SK-N-SH (cell line): Measurements from ENCODE around the gene BTRC. TPM values are rescaled to one million over a fixed set of nuclear protein-coding genes. Genes with fewer than 3 reads are reported as not detected.

ENCODE experiments used
- CTCF ChIA-PET: fragments of 300-600, 350-600 bp; formaldehyde crosslinking; extraction: SDS; loops from one replicate; lab custom pipeline; 2021; lab: Yijun Ruan, JAX
- POLR2A ChIA-PET: fragments of 350-600 bp; sonication (Branson Sonifier 250); formaldehyde crosslinking; extraction: SDS; loops from one replicate; lab custom pipeline; 2020; ENCODE audit warnings: antibody characterized with exemption, inconsistent platforms; lab: Yijun Ruan, JAX
- DNase-seq: peaks from one replicate; pipeline ENCODE4 v3.0.0; 2012
- H2AFZ ChIP-seq: fragments of 200-600 bp; sonication (generic); 2 replicates; pipeline ENCODE4 v1.8.1; 2016; ENCODE audit warnings: antibody characterized with exemption, mild to moderate bottlenecking, low read depth
- H3F3A ChIP-seq: fragments of 200-600 bp; sonication (generic); replicated peaks from 2 replicates; pipeline ENCODE3; 2016; ENCODE audit warnings: antibody characterized with exemption, mild to moderate bottlenecking; ENCODE audit not compliant: insufficient read depth
- H3K27ac ChIP-seq, 2 experiments: fragments of 200-500 bp in 1 of 2; fragments of 200-600 bp in 1 of 2; sonication (Bioruptor generic) in 1 of 2; sonication (generic), shearing (Covaris generic) in 1 of 2; 2 replicates each; pipeline versions ENCODE4 v1.5.1 to v1.6.1; 2014 to 2016; ENCODE audit warnings: low read depth in 2 of 2, inconsistent platforms in 1 of 2, low read length in 1 of 2, mild to moderate bottlenecking in 1 of 2, mixed read lengths in 1 of 2
- H3K27me3 ChIP-seq: fragments of 200-600 bp; sonication (generic), shearing (Covaris generic); 2 replicates; pipeline ENCODE4 v1.6.1; 2016; ENCODE audit warnings: mixed run types; ENCODE audit not compliant: insufficient read depth
- H3K36me3 ChIP-seq, 2 experiments: fragments of 200-500 bp in 1 of 2; fragments of 200-600 bp in 1 of 2; sonication (Bioruptor generic) in 1 of 2; sonication (generic) in 1 of 2; replicated peaks in 1 of 2; 2 replicates each; pipeline versions ENCODE3 to v1.5.1; 2014 to 2016; ENCODE audit warnings: low read length in 1 of 2, mild to moderate bottlenecking in 1 of 2; ENCODE audit not compliant: insufficient read depth in 2 of 2, control insufficient read depth in 1 of 2
- H3K4me1 ChIP-seq, 2 experiments: fragments of 200-500 bp in 1 of 2; fragments of 200-600 bp in 1 of 2; sonication (Bioruptor generic) in 1 of 2; sonication (generic), shearing (Covaris generic) in 1 of 2; 2 replicates each; pipeline versions ENCODE4 v1.5.1 to v1.6.1; 2014 to 2016; ENCODE audit warnings: low read depth in 1 of 2, low read length in 1 of 2, mixed run types in 1 of 2; ENCODE audit not compliant: insufficient read depth in 2 of 2, control insufficient read depth in 1 of 2
- H3K4me2 ChIP-seq: fragments of 200-600 bp; sonication (generic), shearing (Covaris generic); 2 replicates; pipeline ENCODE4 v1.6.1; 2017; ENCODE audit warnings: mixed run types
- H3K4me3 ChIP-seq, 2 experiments: fragments of 200-500 bp in 1 of 2; fragments of 200-600 bp in 1 of 2; sonication (Bioruptor generic) in 1 of 2; sonication (generic), shearing (Covaris generic) in 1 of 2; 2 replicates each; pipeline versions ENCODE4 v1.5.1 to v1.8.1; 2014 to 2016; ENCODE audit warnings: low read depth in 2 of 2, inconsistent platforms in 1 of 2, low read length in 1 of 2, mild to moderate bottlenecking in 1 of 2, mixed read lengths in 1 of 2, moderate library complexity in 1 of 2
- H3K79me2 ChIP-seq: fragments of 200-600 bp; sonication (generic); 2 replicates; pipeline ENCODE4 v1.8.1; 2017; ENCODE audit warnings: mild to moderate bottlenecking; ENCODE audit not compliant: insufficient read depth
- H3K9ac ChIP-seq: fragments of 200-600 bp; sonication (generic); 2 replicates; pipeline ENCODE4 v1.6.1; 2017; ENCODE audit warnings: mixed run types
- H3K9me2 ChIP-seq: fragments of 200-600 bp; sonication (generic); 2 replicates; pipeline ENCODE4 v1.6.1; 2017; ENCODE audit warnings: mixed run types
- H3K9me3 ChIP-seq: fragments of 200-600 bp; sonication (generic); 2 replicates; pipeline ENCODE4 v1.6.1; 2017; ENCODE audit warnings: mixed run types, mild to moderate bottlenecking, moderate library complexity
- H4K20me1 ChIP-seq: fragments of 200-600 bp; sonication (generic); 2 replicates; pipeline ENCODE4 v1.6.1; 2017; ENCODE audit warnings: mild to moderate bottlenecking, mixed run types; ENCODE audit not compliant: insufficient read depth
- ELF1 ChIP-seq: IDR thresholded peaks from 2 replicates; pipeline ENCODE4 v1.4.0; 2012
- EP300 ChIP-seq, 2 experiments: IDR thresholded peaks; 2 replicates each; pipeline versions ENCODE4 v1.4.0 to v1.6.1; 2012; ENCODE audit warnings: borderline replicate concordance in 1 of 2, low read depth in 1 of 2, low read length in 1 of 2
- EZH2phosphoT487 ChIP-seq: fragments of 200-600 bp; sonication (generic); IDR thresholded peaks from 2 replicates; pipeline ENCODE4 v1.6.1; 2017; ENCODE audit warnings: low read depth, mixed run types, mild to moderate bottlenecking, antibody characterized with exemption, moderate library complexity, borderline replicate concordance
- GABPA ChIP-seq: IDR thresholded peaks from 2 replicates; pipeline ENCODE4 v1.4.0; 2012; ENCODE audit warnings: low read depth, mild to moderate bottlenecking
- MEF2A ChIP-seq: IDR thresholded peaks from 2 replicates; pipeline ENCODE4 v1.4.0; 2012; ENCODE audit warnings: low read depth, borderline replicate concordance
- MXI1 ChIP-seq: IDR thresholded peaks from 2 replicates; pipeline ENCODE4 v1.6.1; 2012; ENCODE audit warnings: mild to moderate bottlenecking, low read depth, low read length, improper control_type of control experiment
- POLR2AphosphoS5 ChIP-seq: IDR thresholded peaks from 2 replicates; pipeline ENCODE4 v1.6.1; 2012; ENCODE audit warnings: low read depth, low read length
- RAD21 ChIP-seq: IDR thresholded peaks from 2 replicates; pipeline ENCODE4 v1.6.1; 2012; ENCODE audit warnings: mild to moderate bottlenecking, low read length
- RCOR1 ChIP-seq: fragments of 150-350 bp; IDR thresholded peaks from 2 replicates; pipeline ENCODE4 v1.6.1; 2017; ENCODE audit warnings: antibody characterized with exemption, low read length
- RFX5 ChIP-seq: IDR thresholded peaks from 2 replicates; pipeline ENCODE4 v1.6.1; 2012; ENCODE audit warnings: mild to moderate bottlenecking, improper control_type of control experiment, low read length
- SIN3A ChIP-seq: IDR thresholded peaks from 2 replicates; pipeline ENCODE4 v1.6.1; 2012; ENCODE audit warnings: low read depth, mild to moderate bottlenecking, low read length, moderate library complexity, borderline replicate concordance
- SMC3 ChIP-seq: IDR thresholded peaks from 2 replicates; pipeline ENCODE4 v1.6.1; 2012; ENCODE audit warnings: low read depth, low read length, improper control_type of control experiment
- TCF12 ChIP-seq: IDR thresholded peaks from 2 replicates; pipeline ENCODE4 v1.4.0; 2012
- TEAD4 ChIP-seq: IDR thresholded peaks from 2 replicates; pipeline ENCODE4 v1.4.0; 2012; ENCODE audit warnings: mild to moderate bottlenecking, borderline replicate concordance; ENCODE audit not compliant: insufficient read depth
- USF1 ChIP-seq: IDR thresholded peaks from 2 replicates; pipeline ENCODE4 v1.4.0; 2012; ENCODE audit warnings: low read depth, borderline replicate concordance
- USF2 ChIP-seq: fragments of 150-350 bp; IDR thresholded peaks from 2 replicates; pipeline ENCODE4 v1.6.1; 2017; ENCODE audit warnings: antibody characterized with exemption, low read length, low read depth, borderline replicate concordance
- WGBS: methylation state at CpG from one replicate; pipeline ENCODE4 v1.1.6; 2017; ENCODE audit warnings: low lambda C conversion rate; 5-methylcytosine and 5-hydroxymethylcytosine counted together
- polyA plus RNA-seq, 3 experiments: library from polyadenylated mRNA; depleted of rRNA; stranded (reverse); fragments of >200 nt; gene quantifications; 2 replicates each; pipeline ENCODE4 v1.2.3, GENCODE V29; 2012

BTRC gene
- polyA plus RNA-seq, 1 of the 3 experiments (the other 2 are of a cell fraction) = 6.5 TPM

GRCh38 chr10:101580486-101581399 is 226.8 kb downstream of the BTRC start:
- H3K4me2 ChIP-seq = no peak overlapping the region
- H3K79me2 ChIP-seq = no peaks in the 10 kb centered on the region
- no peak overlapping the region for H3K27ac ChIP-seq
- H3K9ac ChIP-seq = no peak overlapping the region
- H3K4me3 ChIP-seq = no peak overlapping the region
- no peaks in the 10 kb centered on the region for H3K27me3 ChIP-seq
- no peaks in the 10 kb centered on the region for H4K20me1 ChIP-seq
- no peak for DNase-seq
- 96% methylated on average over 10 of the region's 10 CpGs for WGBS
- TF ChIP-seq RFX5 (no peak), SIN3A (no peak), GABPA (no peak), MEF2A (no peak), USF2 (no peak), MXI1 (no peak), EP300 (IDR thresholded peaks at IDR 0.05; ENCODE audit: borderline replicate concordance in 1 of 2, low read depth in 1 of 2, low read length in 1 of 2) (no peak), TEAD4 (no peak), USF1 (no peak)
- peaks cover 0 to 18% of the 10 kb centered on the region in 2 experiments; a peak in 1 of 4 replicates for H3K4me1 ChIP-seq
- ChIA-PET POLR2A (no interaction called here), CTCF (interaction anchor here (0.6 to 11.9 kb wide), 5 partner anchors 9 to 367 kb away, joined by 3 to 88 read pairs (median 4); no protein-coding TSS in a partner anchor)
- H3K9me2 ChIP-seq = no peaks in the 10 kb centered on the region
- H2AFZ ChIP-seq = no peak overlapping the region
- no peaks in the 10 kb centered on the region for H3K9me3 ChIP-seq
- H3F3A ChIP-seq = no peaks in the 10 kb centered on the region
- H3K36me3 ChIP-seq = peaks cover 3 to 52% of the 10 kb centered on the region in 2 experiments

GRCh38 chr10:101585841-101586240 is 231.9 kb downstream of the BTRC start:
- POLR2A ChIA-PET = no interaction called here
- Histone ChIP-seq H3K9ac (no peak overlapping the region), H3K4me1 (peaks cover 13 to 37% of the 10 kb centered on the region in 2 experiments; a peak in 2 of 4 replicates), H3K4me3 (no peak overlapping the region), H4K20me1 (no peaks in the 10 kb centered on the region), H3K27me3 (no peaks in the 10 kb centered on the region), H2AFZ (no peak overlapping the region), H3K9me3 (no peaks in the 10 kb centered on the region), H3K36me3 (peaks cover 3 to 31% of the 10 kb centered on the region in 2 experiments), H3K27ac (no peak overlapping the region), H3K4me2 (no peak overlapping the region; the same call in 1 of the 2 replicates), H3F3A (peaks cover 3% of the 10 kb centered on the region), H3K79me2 (peaks cover 14% of the 10 kb centered on the region; the same call in 1 of the 2 replicates), H3K9me2 (no peaks in the 10 kb centered on the region)
- CTCF ChIA-PET = interaction anchor here (0.6 to 11.9 kb wide), 7 partner anchors 14 to 443 kb away, joined by 3 to 88 read pairs (median 5); no protein-coding TSS in a partner anchor
- 84% methylated on average over 3 of the region's 9 CpGs for WGBS
- TF ChIP-seq USF1 (no peak), SMC3 (no peak), ELF1 (no peak), MXI1 (no peak), EZH2phosphoT487 (no peak), RCOR1 (no peak), POLR2AphosphoS5 (no peak), RAD21 (no peak), TEAD4 (no peak), TCF12 (no peak), RFX5 (no peak), SIN3A (no peak)
- no peak for DNase-seq
